ENCODE data around the gene ERN1. TPM values are rescaled to one million over a fixed set of nuclear protein-coding genes. Genes with fewer than 3 reads are reported as not detected.

Gene ERN1
- total and polyA plus RNA-seq, 2 donors (not counting 3 experiments of a cell fraction or from before 2014, with no cell fraction given): 9.1 to 21.5 TPM

DNA sequence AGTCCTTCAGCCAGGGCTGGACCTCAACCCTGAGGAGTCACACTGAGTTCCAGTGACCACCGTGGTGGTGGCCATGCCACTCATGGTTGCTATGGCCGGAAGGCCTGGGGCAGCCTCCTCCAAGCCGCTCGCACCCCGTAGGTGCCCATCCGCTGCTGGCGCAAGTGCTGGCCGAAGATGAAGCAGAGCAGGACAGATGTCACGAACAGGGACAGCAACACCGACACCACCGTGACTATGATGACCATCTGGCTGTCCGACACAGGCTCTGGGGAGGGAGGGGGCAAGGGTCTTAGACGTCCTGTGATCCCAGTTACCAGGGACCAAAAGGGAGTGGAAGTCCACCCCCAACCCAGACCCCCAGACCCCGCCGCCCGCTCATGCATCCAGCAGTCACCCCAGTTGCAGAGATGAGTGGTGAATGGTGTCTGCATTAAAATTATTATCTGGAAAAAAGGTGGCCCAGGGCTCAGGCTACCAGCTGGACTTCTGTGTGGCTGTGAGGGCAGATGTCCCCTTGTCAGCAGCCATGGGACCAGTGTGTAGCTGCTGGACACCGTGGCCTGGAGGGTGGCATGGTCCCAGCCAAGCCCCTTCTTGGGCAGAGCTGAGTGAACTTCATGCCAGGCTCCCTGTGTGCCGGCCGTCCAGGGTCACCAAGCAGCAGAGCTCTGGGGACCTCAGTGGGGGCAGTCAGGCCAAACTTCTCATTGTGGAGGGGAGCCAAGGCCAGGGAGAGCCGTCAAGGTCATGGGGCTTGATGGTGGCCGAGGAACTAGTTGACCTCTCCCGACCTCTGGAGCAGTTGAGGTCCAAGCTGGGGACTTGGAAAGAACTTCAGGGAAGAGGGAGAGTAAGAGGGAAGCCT lies 127.1 kb downstream of the ERN1 start:
- H3K4me2 ChIP-seq (ENCODE audit: insufficient read depth, low read length): no peak overlapping the region
- peaks cover 46% of the 10 kb centered on the region for H3K79me2 ChIP-seq (ENCODE audit: control insufficient read depth, insufficient read depth, low read length)
- no peaks in the 10 kb centered on the region for H3K27me3 ChIP-seq (ENCODE audit: control insufficient read depth in 2 of 2, insufficient read depth in 2 of 2, low read length in 2 of 2)
- H3K4me3 ChIP-seq (replicated peaks in 1 of 3; ENCODE audit: insufficient read depth in 1 of 3, low read depth in 1 of 3, low read length in 3 of 3): no peak overlapping the region
- H3K27ac ChIP-seq (ENCODE audit: insufficient read depth, low read depth, low read length): peak overlapping the region; percentile 54
- H3K9me3 ChIP-seq (replicated peaks; ENCODE audit: control insufficient read depth, insufficient read depth, low read length): no peaks in the 10 kb centered on the region
- peaks cover 63% of the 10 kb centered on the region for H3K4me1 ChIP-seq (ENCODE audit: control insufficient read depth, extremely low read depth, insufficient read depth, low read length)
- no peak for FAIRE-seq
- H3K36me3 ChIP-seq (ENCODE audit: control insufficient read depth in 2 of 2, extremely low read depth in 1 of 2, insufficient read depth in 2 of 2, low read length in 2 of 2): peaks cover 26 to 29% of the 10 kb centered on the region in 2 experiments
- no peak for DNase-seq (ENCODE audit: low read depth, low spot score)
- CTCF ChIA-PET: interaction anchor here (1.0 to 6.8 kb wide), 5 partner anchors 12 to 131 kb away, joined by 3 to 140 read pairs (median 39); partner anchors contain the start of gene ICAM2
- H3K9me1 ChIP-seq (replicated peaks; ENCODE audit: control insufficient read depth, extremely low read depth, insufficient read depth, low read length): no peaks in the 10 kb centered on the region
- POLR2A ChIA-PET: interaction anchor here (0.7 to 2.0 kb wide), 3 partner anchors 14 to 17 kb away, joined by 3 to 13 read pairs (median 4); partner anchors contain the start of gene ICAM2
- no peak overlapping the region for H2AFZ ChIP-seq (ENCODE audit: low read depth, low read length)
- no TSS peak for BruUV-seq (replicated peaks)
- intact Hi-C loops (cut with micrococcal nuclease): no loop called here
- no peak overlapping the region for H3K9ac ChIP-seq (replicated peaks; ENCODE audit: extremely low read depth, insufficient read depth, low read length)
- dilution Hi-C loops (cut with MboI; ENCODE audit: extremely low pct_ligation_motif_present, low sequenced_read_pairs): no loop called here
- TF ChIP-seq JUN (IDR thresholded peaks at IDR 0.05; ENCODE audit: borderline replicate concordance, insufficient read depth, insufficient read length, low read depth) (no peak), POLR2A (IDR thresholded peaks at IDR 0.05; ENCODE audit: low read depth, low read length) (peak; percentile 48), POLR2AphosphoS5 (IDR thresholded peaks at IDR 0.05; ENCODE audit: insufficient read depth, low read depth, low read length) (no peak)
- no peaks in the 10 kb centered on the region for H4K20me1 ChIP-seq (replicated peaks; ENCODE audit: control insufficient read depth, extremely low read depth, insufficient read depth, low read length)

DNA sequence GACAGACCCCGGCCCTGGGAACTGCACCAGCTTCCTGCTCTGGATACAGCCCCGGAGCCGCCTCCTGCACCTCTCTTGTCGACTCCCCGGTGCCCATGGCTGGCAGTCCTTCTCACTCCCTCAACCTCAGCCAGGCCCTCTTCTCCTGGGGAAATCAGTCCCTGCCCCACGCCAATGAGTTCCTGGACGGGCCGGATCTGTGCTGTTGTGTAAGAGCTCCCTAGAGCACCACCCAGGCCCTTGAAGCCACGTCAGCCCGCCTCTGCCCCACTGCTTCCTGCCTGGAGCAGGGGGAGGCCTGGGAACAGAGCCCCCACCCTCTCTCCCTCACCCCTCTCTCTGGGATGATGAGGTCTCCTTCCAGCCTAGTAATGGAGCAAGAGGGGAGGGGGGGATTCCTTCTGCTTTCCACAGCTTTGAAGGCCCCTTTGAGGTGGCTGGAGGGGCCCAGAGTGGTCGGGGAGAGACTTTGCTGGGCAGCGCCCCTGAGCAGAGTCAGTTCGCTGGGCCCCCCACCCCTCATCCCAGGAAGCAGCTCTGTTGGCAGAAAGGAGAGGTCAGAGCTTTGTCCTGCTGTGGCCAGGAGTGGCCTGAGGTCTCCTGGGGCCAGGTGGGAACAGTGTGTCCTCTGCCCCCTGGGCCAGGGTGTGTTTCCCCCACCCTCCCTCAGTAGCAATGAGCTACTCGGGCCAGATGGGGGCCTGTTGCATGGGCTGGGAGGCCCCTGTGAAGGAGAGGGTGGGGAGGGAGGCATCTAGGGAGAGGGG lies 128.0 kb downstream of the ERN1 start:
- no peaks in the 10 kb centered on the region for H3K9me3 ChIP-seq (replicated peaks; ENCODE audit: control insufficient read depth, insufficient read depth, low read length)
- TF ChIP-seq GATA2 (IDR thresholded peaks at IDR 0.05; ENCODE audit: insufficient read depth, insufficient read length, low read depth, low read length) (no peak), POLR2A (IDR thresholded peaks at IDR 0.05; ENCODE audit: low read depth, low read length) (peak; percentile 56), POLR2AphosphoS5 (IDR thresholded peaks at IDR 0.05; ENCODE audit: insufficient read depth, low read depth, low read length) (peak; percentile 79)
- TF ChIP-seq, protein P1, sequence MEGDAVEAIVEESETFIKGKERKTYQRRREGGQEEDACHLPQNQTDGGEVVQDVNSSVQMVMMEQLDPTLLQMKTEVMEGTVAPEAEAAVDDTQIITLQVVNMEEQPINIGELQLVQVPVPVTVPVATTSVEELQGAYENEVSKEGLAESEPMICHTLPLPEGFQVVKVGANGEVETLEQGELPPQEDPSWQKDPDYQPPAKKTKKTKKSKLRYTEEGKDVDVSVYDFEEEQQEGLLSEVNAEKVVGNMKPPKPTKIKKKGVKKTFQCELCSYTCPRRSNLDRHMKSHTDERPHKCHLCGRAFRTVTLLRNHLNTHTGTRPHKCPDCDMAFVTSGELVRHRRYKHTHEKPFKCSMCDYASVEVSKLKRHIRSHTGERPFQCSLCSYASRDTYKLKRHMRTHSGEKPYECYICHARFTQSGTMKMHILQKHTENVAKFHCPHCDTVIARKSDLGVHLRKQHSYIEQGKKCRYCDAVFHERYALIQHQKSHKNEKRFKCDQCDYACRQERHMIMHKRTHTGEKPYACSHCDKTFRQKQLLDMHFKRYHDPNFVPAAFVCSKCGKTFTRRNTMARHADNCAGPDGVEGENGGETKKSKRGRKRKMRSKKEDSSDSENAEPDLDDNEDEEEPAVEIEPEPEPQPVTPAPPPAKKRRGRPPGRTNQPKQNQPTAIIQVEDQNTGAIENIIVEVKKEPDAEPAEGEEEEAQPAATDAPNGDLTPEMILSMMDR (IDR thresholded peaks at IDR 0.05; ENCODE audit: extremely low read depth in 1 of 2, insufficient read depth in 1 of 2, low read depth in 1 of 2, low read length in 2 of 2): no peak
- CTCF ChIA-PET: interaction anchor here (0.7 to 6.8 kb wide), 9 partner anchors 12 to 132 kb away, joined by 3 to 140 read pairs (median 6); partner anchors contain the start of gene ICAM2
- H4K20me1 ChIP-seq (replicated peaks; ENCODE audit: control insufficient read depth, extremely low read depth, insufficient read depth, low read length): no peaks in the 10 kb centered on the region
- no peak overlapping the region for H3K4me3 ChIP-seq (replicated peaks in 1 of 3; ENCODE audit: insufficient read depth in 1 of 3, low read depth in 1 of 3, low read length in 3 of 3)
- no peak overlapping the region for H3K9ac ChIP-seq (replicated peaks; ENCODE audit: extremely low read depth, insufficient read depth, low read length)
- peak overlapping the region; percentile 54 for H3K27ac ChIP-seq (ENCODE audit: insufficient read depth, low read depth, low read length)
- no peak overlapping the region for H2AFZ ChIP-seq (ENCODE audit: low read depth, low read length)
- DNase-seq (ENCODE audit: low read depth, low spot score) (peak; percentile 75), FAIRE-seq (peak; percentile 74)
- no peaks in the 10 kb centered on the region for H3K27me3 ChIP-seq (ENCODE audit: control insufficient read depth in 2 of 2, insufficient read depth in 2 of 2, low read length in 2 of 2)
- H3K36me3 ChIP-seq (ENCODE audit: control insufficient read depth in 2 of 2, extremely low read depth in 1 of 2, insufficient read depth in 2 of 2, low read length in 2 of 2): peaks cover 26 to 29% of the 10 kb centered on the region in 2 experiments
- no peak overlapping the region for H3K4me2 ChIP-seq (ENCODE audit: insufficient read depth, low read length)
- BruUV-seq (replicated peaks): no TSS peak
- peaks cover 40% of the 10 kb centered on the region for H3K79me2 ChIP-seq (ENCODE audit: control insufficient read depth, insufficient read depth, low read length)
- POLR2A ChIA-PET: interaction anchor here (1.0 to 2.7 kb wide), 4 partner anchors 15 to 132 kb away, joined by 3 to 13 read pairs (median 8); partner anchors contain the start of gene ICAM2
- H3K4me1 ChIP-seq (ENCODE audit: control insufficient read depth, extremely low read depth, insufficient read depth, low read length): peaks cover 63% of the 10 kb centered on the region
- dilution Hi-C loops (cut with MboI; ENCODE audit: extremely low pct_ligation_motif_present, low sequenced_read_pairs) (no loop called here), intact Hi-C loops (cut with micrococcal nuclease) (no loop called here)
- no peaks in the 10 kb centered on the region for H3K9me1 ChIP-seq (replicated peaks; ENCODE audit: control insufficient read depth, extremely low read depth, insufficient read depth, low read length)
